B cell (primary cell): ENCODE results near the gene MAP3K4. TPM values are rescaled to one million over a fixed set of nuclear protein-coding genes. Genes with fewer than 3 reads are reported as not detected.

ENCODE experiments used
- ATAC-seq: fragments of 200-7000 bp; cut with Tn5 transposase; one replicate; pipeline ENCODE4 v1.10.0; 2021; ENCODE audit warnings: low read depth, mild to moderate bottlenecking, moderate number of reproducible peaks, moderate library complexity
- CTCF ChIA-PET: fragments of 350-600 bp; sonication (Branson Sonifier 250); formaldehyde crosslinking; loops from one replicate; lab custom pipeline; 2021; ENCODE audit warnings: antibody characterized with exemption, inconsistent platforms; lab: Charles Lee
- POLR2A ChIA-PET: fragments of 350-600 bp; sonication (Branson Sonifier 250); formaldehyde crosslinking; loops from one replicate; lab custom pipeline; 2021; ENCODE audit warnings: antibody characterized with exemption; lab: Charles Lee
- DNase-seq: peaks from one replicate; pipeline ENCODE4 v3.0.0; 2013
- H2AFZ ChIP-seq: 2 replicates; pipeline ENCODE4 v1.6.1; 2012; ENCODE audit warnings: mild to moderate bottlenecking, low read depth, low read length; ENCODE audit not compliant: insufficient read depth, poor library complexity, severe bottlenecking
- H3K27ac ChIP-seq, 2 donors: 1 replicate in 1 of 2; 2 replicates in 1 of 2; pipeline ENCODE4 v1.5.1; 2012 to 2013; ENCODE audit warnings: low read length in 2 of 2, mild to moderate bottlenecking in 2 of 2, moderate library complexity in 1 of 2
- H3K27me3 ChIP-seq, 4 experiments: fragments of 200-600 bp in 1 of 4; sonication (generic) in 1 of 4; replicated peaks in 1 of 4; 1 replicate in 2 of 4; 2 replicates in 2 of 4; pipeline versions ENCODE4 v1.6.1 to v1.7.0; 2013 to 2016; ENCODE audit warnings: low read length in 3 of 4, mild to moderate bottlenecking in 2 of 4, mixed read lengths in 1 of 4, moderate library complexity in 1 of 4; ENCODE audit not compliant: insufficient read depth in 4 of 4, control insufficient read depth in 3 of 4; ENCODE audit errors: control extremely low read depth in 1 of 4
- H3K36me3 ChIP-seq, 2 experiments: replicated peaks in 1 of 2; 1 replicate in 1 of 2; 2 replicates in 1 of 2; pipeline versions ENCODE4 v1.6.1 to v1.7.1; 2013; ENCODE audit warnings: low read length in 1 of 2; ENCODE audit not compliant: insufficient read depth in 2 of 2, control insufficient read depth in 1 of 2; ENCODE audit errors: control extremely low read depth in 1 of 2, extremely low read depth in 1 of 2
- H3K4me1 ChIP-seq, 2 donors: fragments of 200-600 bp in 1 of 2; sonication (generic) in 1 of 2; 1 replicate in 1 of 2; 2 replicates in 1 of 2; pipeline versions ENCODE4 v1.5.1 to v1.6.1; 2013 to 2017; ENCODE audit warnings: low read length in 2 of 2; ENCODE audit not compliant: control insufficient read depth in 2 of 2, insufficient read depth in 2 of 2
- H3K4me2 ChIP-seq: replicated peaks from 2 replicates; pipeline ENCODE3; 2012; ENCODE audit warnings: mild to moderate bottlenecking, low read depth, low read length; ENCODE audit not compliant: poor library complexity, severe bottlenecking
- H3K4me3 ChIP-seq, 5 experiments: fragments of 200-600 bp in 1 of 5; sonication (generic) in 1 of 5; 1 replicate in 3 of 5; 2 replicates in 2 of 5; pipeline versions ENCODE4 v1.5.1 to v1.7.0; 2011 to 2016; ENCODE audit warnings: low read length in 4 of 5, mild to moderate bottlenecking in 4 of 5, low read depth in 2 of 5, control low read depth in 1 of 5, moderate library complexity in 1 of 5; ENCODE audit not compliant: insufficient read depth in 1 of 5; ENCODE audit errors: control extremely low read depth in 1 of 5, extremely low read depth in 1 of 5
- H3K79me2 ChIP-seq: fragments of 200-600 bp; sonication (generic); one replicate; pipeline ENCODE4 v1.6.0; 2016; ENCODE audit warnings: low read length; ENCODE audit not compliant: control insufficient read depth, insufficient read depth
- H3K9ac ChIP-seq: fragments of 200-600 bp; sonication (generic); 2 replicates; pipeline ENCODE4 v1.6.1; 2017; ENCODE audit warnings: mild to moderate bottlenecking, low read length, moderate library complexity
- H3K9me3 ChIP-seq, 3 donors: one replicate each; pipeline versions ENCODE4 v1.6.1 to v1.7.1; 2013; ENCODE audit warnings: low read length in 2 of 3; ENCODE audit not compliant: control insufficient read depth in 2 of 3, insufficient read depth in 1 of 3; ENCODE audit errors: control extremely low read depth in 1 of 3
- H4K20me1 ChIP-seq: 2 replicates; pipeline ENCODE4 v1.6.0; 2012; ENCODE audit warnings: mild to moderate bottlenecking, low read length; ENCODE audit not compliant: insufficient read depth, control insufficient read depth, poor library complexity, severe bottlenecking
- H3K27ac Mint-ChIP-seq: one replicate; pipeline ENCODE4 v1.8.0; 2021; ENCODE audit warnings: mixed read lengths
- H3K27me3 Mint-ChIP-seq: one replicate; pipeline ENCODE4 v1.8.0; 2021; ENCODE audit warnings: mixed read lengths
- H3K4me1 Mint-ChIP-seq: one replicate; pipeline ENCODE4 v1.8.0; 2021; ENCODE audit warnings: mixed read lengths
- H3K4me3 Mint-ChIP-seq: one replicate; pipeline ENCODE4 v1.8.0; 2021; ENCODE audit warnings: mixed read lengths
- H3K9me3 Mint-ChIP-seq: one replicate; pipeline ENCODE4 v1.8.0; 2022; ENCODE audit warnings: mixed read lengths; ENCODE audit not compliant: insufficient read depth
- EZH2 ChIP-seq: IDR thresholded peaks from 2 replicates; pipeline ENCODE4 v1.6.1; 2012; ENCODE audit warnings: borderline replicate concordance, low read depth, mild to moderate bottlenecking, moderate library complexity, low read length; ENCODE audit not compliant: insufficient read depth, poor library complexity, severe bottlenecking
- WGBS: methylation state at CpG from one replicate; pipeline ENCODE4 v1.1.5; 2013; ENCODE audit warnings: missing lambda C conversion rate; ENCODE audit not compliant: insufficient coverage; 5-methylcytosine and 5-hydroxymethylcytosine counted together
- intact Hi-C: fragments of 100-400 bp; cut with micrococcal nuclease; formaldehyde crosslinking; loops from one replicate; pipeline ENCODE4 v1.10.0; 2022
- polyA plus RNA-seq: library from polyadenylated mRNA; depleted of rRNA; stranded (reverse); fragments of >200 nt; gene quantifications from 2 replicates; pipeline ENCODE4 v1.2.3, GENCODE V29; 2012
- total RNA-seq, 2 donors: library from RNA; stranded (reverse); fragments of 120-200 nt in 1 of 2; gene quantifications; 1 replicate in 1 of 2; 2 replicates in 1 of 2; pipeline versions ENCODE4 v1.2.3 to v1.2.4, GENCODE V29; 2013 to 2022
- TF ChIP-seq, protein P1 (sequence below): fragments of 200-600 bp; IDR thresholded peaks from one replicate; pipeline ENCODE4 v1.8.0; 2022; ENCODE audit warnings: antibody characterized with exemption, mild to moderate bottlenecking

Gene MAP3K4
- total and polyA plus RNA-seq, 2 donors (not counting 1 experiment from before 2014, with no cell fraction given), result 24.4 to 105 TPM

DNA sequence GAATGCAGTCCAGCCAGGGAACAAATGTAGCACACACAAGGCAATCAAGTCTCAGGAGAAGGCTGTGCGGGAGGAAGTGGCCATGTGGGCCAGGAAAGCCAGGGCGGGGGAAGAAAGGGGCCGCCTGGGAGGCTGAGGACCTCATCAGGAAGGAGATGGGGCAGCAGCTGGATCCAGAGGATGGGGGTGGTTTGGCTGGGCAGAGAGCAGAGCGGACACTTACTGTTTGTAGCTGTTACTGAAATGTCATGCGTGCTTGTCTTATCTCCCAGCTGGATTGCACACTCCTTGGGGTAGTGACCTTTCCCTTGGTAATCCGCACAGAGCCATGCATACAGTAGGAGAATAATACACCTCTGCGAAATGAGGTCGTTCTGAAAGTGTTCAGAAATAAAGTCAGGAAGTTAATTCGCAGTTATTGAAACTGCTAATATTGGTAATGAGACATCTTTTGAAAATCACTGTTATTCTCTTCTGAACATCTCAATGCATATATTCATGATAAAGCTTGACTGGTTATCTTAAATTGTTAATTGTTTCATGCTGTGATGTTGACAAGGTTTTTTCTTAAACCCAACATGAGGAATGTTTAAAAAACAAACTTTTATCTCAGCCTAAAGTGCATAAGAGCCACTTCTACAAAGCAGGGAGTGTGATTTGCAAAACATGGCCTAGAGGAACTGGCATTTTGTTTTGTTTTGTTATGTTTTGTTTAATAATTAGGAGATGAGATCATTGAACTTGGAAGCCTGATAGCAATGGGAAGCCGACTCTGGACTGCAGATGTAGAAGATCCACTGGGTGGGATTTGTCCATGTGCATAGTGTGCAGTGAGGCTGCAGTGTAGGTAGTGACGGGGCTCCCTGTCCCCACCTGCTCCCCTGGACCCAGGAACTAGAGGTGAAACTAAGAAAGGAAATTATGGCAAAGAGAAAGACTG, 18.0 kb upstream of the MAP3K4 start:
- TF ChIP-seq EZH2, result no peak
- TF ChIP-seq, protein P1, sequence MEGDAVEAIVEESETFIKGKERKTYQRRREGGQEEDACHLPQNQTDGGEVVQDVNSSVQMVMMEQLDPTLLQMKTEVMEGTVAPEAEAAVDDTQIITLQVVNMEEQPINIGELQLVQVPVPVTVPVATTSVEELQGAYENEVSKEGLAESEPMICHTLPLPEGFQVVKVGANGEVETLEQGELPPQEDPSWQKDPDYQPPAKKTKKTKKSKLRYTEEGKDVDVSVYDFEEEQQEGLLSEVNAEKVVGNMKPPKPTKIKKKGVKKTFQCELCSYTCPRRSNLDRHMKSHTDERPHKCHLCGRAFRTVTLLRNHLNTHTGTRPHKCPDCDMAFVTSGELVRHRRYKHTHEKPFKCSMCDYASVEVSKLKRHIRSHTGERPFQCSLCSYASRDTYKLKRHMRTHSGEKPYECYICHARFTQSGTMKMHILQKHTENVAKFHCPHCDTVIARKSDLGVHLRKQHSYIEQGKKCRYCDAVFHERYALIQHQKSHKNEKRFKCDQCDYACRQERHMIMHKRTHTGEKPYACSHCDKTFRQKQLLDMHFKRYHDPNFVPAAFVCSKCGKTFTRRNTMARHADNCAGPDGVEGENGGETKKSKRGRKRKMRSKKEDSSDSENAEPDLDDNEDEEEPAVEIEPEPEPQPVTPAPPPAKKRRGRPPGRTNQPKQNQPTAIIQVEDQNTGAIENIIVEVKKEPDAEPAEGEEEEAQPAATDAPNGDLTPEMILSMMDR, result no peak
- CTCF ChIA-PET, result no interaction called here
- Mint-ChIP-seq H3K4me1 (no peaks in the 10 kb centered on the region), H3K4me3 (no peak overlapping the region), H3K9me3 (no peaks in the 10 kb centered on the region), H3K27me3 (peaks cover 29% of the 10 kb centered on the region), H3K27ac (no peak overlapping the region)
- no peak overlapping the region for H3K27ac ChIP-seq
- H3K9me3 ChIP-seq, result no peaks in the 10 kb centered on the region
- H3K79me2 ChIP-seq, result no peaks in the 10 kb centered on the region
- peaks cover 0 to 6% (median 0%) of the 10 kb centered on the region in 4 experiments for H3K27me3 ChIP-seq
- no peaks in the 10 kb centered on the region for H3K4me1 ChIP-seq
- WGBS, result 74% methylated on average over 6 of the region's 11 CpGs
- H4K20me1 ChIP-seq, result no peaks in the 10 kb centered on the region
- H3K36me3 ChIP-seq, result no peaks in the 10 kb centered on the region
- DNase-seq (no peak), ATAC-seq (no peak)
- intact Hi-C loops, result no loop called here
- no peak overlapping the region for H3K4me2 ChIP-seq
- no peak overlapping the region for H2AFZ ChIP-seq
- POLR2A ChIA-PET, result no interaction called here
- no peak overlapping the region for H3K4me3 ChIP-seq
- no peak overlapping the region for H3K9ac ChIP-seq

GRCh38 chr6:160974304-160974771, 17.2 kb upstream of the MAP3K4 start:
- peaks cover 0 to 4% (median 0%) of the 10 kb centered on the region in 4 experiments for H3K27me3 ChIP-seq
- ATAC-seq (no peak), DNase-seq (no peak)
- Mint-ChIP-seq H3K27me3 (peaks cover 30% of the 10 kb centered on the region), H3K4me1 (no peaks in the 10 kb centered on the region), H3K9me3 (no peaks in the 10 kb centered on the region), H3K27ac (no peak overlapping the region), H3K4me3 (no peak overlapping the region)
- no peak overlapping the region for H3K27ac ChIP-seq
- H3K4me1 ChIP-seq, result no peaks in the 10 kb centered on the region
- H3K79me2 ChIP-seq, result no peaks in the 10 kb centered on the region
- no peaks in the 10 kb centered on the region for H4K20me1 ChIP-seq
- no peaks in the 10 kb centered on the region for H3K9me3 ChIP-seq
- POLR2A ChIA-PET, result no interaction called here
- H3K4me3 ChIP-seq, result no peak overlapping the region
- H3K9ac ChIP-seq, result no peak overlapping the region
- WGBS, result 97% methylated on average over 7 of the region's 9 CpGs
- H3K36me3 ChIP-seq, result no peaks in the 10 kb centered on the region
- H2AFZ ChIP-seq, result no peak overlapping the region
- intact Hi-C loops, result no loop called here
- CTCF ChIA-PET, result no interaction called here
- no peak overlapping the region for H3K4me2 ChIP-seq
- TF ChIP-seq, protein P1, result no peak
- no peak for TF ChIP-seq EZH2
